Esophagus muscularis mucosa (tissue), 4 donors: Measurements from ENCODE around the gene RAB33B. TPM values are rescaled to one million over a fixed set of nuclear protein-coding genes. Genes with fewer than 3 reads are reported as not detected.

ENCODE experiments used
- DNase-seq: peaks from one replicate; pipeline ENCODE4 v3.0.0-alpha.2; 2017; ENCODE audit errors: extremely low spot score
- H3K27ac ChIP-seq, 4 donors: fragments of 200-600 bp; sonication (generic); replicated peaks in 1 of 4; 1 replicate in 3 of 4; 2 replicates in 1 of 4; pipeline ENCODE4 v1.5.1; 2016 to 2019; ENCODE audit warnings: mild to moderate bottlenecking in 1 of 4
- H3K27me3 ChIP-seq, 4 donors: fragments of 200-600 bp; sonication (generic); one replicate each; pipeline versions ENCODE4 v1.5.1 to v1.6.0; 2016 to 2019
- H3K36me3 ChIP-seq, 4 donors: fragments of 200-600 bp; sonication (generic); one replicate each; pipeline ENCODE4 v1.5.1; 2016 to 2019
- H3K4me1 ChIP-seq, 4 donors: fragments of 200-600 bp; sonication (generic); one replicate each; pipeline ENCODE4 v1.5.1; 2016 to 2019
- H3K4me3 ChIP-seq, 4 donors: fragments of 200-600 bp; sonication (generic); 1 replicate in 2 of 4; 2 replicates in 2 of 4; pipeline ENCODE4 v1.5.1; 2016 to 2019; ENCODE audit warnings: mild to moderate bottlenecking in 4 of 4, moderate library complexity in 1 of 4
- H3K9me3 ChIP-seq, 4 donors: fragments of 200-600 bp; sonication (generic); 1 replicate in 3 of 4; 2 replicates in 1 of 4; pipeline ENCODE4 v1.5.1; 2016 to 2019
- EP300 ChIP-seq: sonication (generic); formaldehyde crosslinking; IDR thresholded peaks from one replicate; pipeline ENCODE4 v1.6.1; 2017; ENCODE audit warnings: antibody characterized with exemption
- POLR2A ChIP-seq: fragments of 450-650 bp; IDR thresholded peaks from one replicate; pipeline ENCODE4 v1.6.1; 2017; ENCODE audit warnings: antibody characterized with exemption, moderate library complexity, mild to moderate bottlenecking, low read depth
- POLR2AphosphoS5 ChIP-seq, 2 donors: sonication (generic); formaldehyde crosslinking; IDR thresholded peaks; one replicate each; pipeline ENCODE4 v1.6.1; 2017; ENCODE audit warnings: antibody characterized with exemption in 2 of 2
- WGBS: methylation state at CpG from one replicate; pipeline ENCODE4 v1.1.5; 2018; 5-methylcytosine and 5-hydroxymethylcytosine counted together
- intact Hi-C: fragments of 100-400 bp; cut with DNase I; formaldehyde crosslinking; loops from one replicate; pipeline ENCODE4 v1.15.1; 2023
- total RNA-seq, 4 donors: library from RNA; depleted of rRNA; stranded (reverse); fragments of >200 nt; gene quantifications; one replicate each; pipeline versions ENCODE4 v1.1.0 to v1.2.1, GENCODE V29; 2016
- TF ChIP-seq, protein P1 (sequence below), 3 experiments: fragments of 200-600 bp in 2 of 3; fragments of 450-650 bp in 1 of 3; sonication (generic) in 2 of 3; IDR thresholded peaks; one replicate each; pipeline ENCODE4 v1.5.1; 2017 to 2019; ENCODE audit warnings: antibody characterized with exemption in 3 of 3, mild to moderate bottlenecking in 2 of 3, moderate library complexity in 1 of 3

The RAB33B gene
- total RNA-seq, 4 donors from 2014 or later: 10.8 to 16.1 (median 14.8) TPM

DNA sequence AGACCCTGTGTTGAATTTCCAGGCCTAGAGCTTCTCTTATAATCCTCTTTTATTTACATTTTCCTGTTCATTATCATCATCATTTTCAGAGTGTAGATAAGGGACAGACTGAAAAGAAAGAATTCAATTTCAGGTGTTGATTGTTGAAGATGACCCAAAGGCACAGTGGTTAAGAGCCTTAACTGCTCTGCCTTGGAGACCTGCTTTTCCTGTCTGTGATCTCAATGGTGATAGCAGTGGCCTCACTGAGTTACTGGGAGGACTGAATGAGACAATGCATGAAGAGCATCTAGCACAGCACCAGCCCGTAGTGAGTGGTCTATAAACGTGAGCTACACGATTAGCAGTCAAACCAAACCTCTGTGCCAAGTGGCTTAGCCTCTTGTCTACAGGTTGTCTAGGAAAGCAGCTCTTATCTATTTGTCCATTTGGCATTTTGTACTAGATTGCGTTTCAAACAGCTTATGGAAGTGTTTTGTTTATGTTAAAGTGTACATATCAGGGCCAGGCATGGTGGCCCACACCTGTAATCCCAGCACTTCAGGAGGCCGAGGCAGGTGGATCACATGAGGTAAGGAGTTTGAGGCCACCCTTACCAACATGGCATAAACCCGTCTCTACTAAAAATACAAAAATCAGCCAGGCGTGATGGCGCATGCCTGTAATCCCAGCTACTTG is 60.6 kb downstream of the RAB33B start:
- 94% methylated on average over 8 of the region's 8 CpGs for WGBS
- no peak overlapping the region for H3K27ac ChIP-seq

DNA sequence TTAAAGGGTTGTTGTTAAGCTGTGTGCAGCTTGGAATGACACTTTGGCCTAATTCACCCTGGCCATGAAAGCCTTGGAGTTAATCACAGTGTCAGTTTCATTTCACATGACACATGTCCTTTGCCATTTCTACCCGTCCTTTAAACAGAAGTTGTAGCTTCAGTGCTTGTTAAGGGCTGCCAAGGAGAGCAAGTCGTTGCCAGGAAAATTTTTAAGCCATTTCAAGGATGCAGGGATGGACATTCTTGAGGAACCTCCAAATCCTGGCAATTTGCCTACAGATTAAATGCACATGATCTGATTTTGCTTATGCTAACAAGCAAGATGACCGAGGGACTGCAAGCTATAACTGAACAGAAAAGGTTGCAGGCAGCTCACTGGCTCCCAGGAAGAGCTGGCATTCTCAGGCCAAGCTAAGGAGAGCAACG is 61.6 kb downstream of the RAB33B start:
- Histone ChIP-seq H3K4me3 (no peak overlapping the region), H3K4me1 (peaks cover 3 to 10% (median 9%) of the 10 kb centered on the region in 4 donors), H3K27ac (no peak overlapping the region), H3K27me3 (no peaks in the 10 kb centered on the region), H3K9me3 (no peaks in the 10 kb centered on the region), H3K36me3 (peaks cover 22 to 90% (median 74%) of the 10 kb centered on the region in 4 donors)
- TF ChIP-seq EP300: no peak
- TF ChIP-seq, protein P1, sequence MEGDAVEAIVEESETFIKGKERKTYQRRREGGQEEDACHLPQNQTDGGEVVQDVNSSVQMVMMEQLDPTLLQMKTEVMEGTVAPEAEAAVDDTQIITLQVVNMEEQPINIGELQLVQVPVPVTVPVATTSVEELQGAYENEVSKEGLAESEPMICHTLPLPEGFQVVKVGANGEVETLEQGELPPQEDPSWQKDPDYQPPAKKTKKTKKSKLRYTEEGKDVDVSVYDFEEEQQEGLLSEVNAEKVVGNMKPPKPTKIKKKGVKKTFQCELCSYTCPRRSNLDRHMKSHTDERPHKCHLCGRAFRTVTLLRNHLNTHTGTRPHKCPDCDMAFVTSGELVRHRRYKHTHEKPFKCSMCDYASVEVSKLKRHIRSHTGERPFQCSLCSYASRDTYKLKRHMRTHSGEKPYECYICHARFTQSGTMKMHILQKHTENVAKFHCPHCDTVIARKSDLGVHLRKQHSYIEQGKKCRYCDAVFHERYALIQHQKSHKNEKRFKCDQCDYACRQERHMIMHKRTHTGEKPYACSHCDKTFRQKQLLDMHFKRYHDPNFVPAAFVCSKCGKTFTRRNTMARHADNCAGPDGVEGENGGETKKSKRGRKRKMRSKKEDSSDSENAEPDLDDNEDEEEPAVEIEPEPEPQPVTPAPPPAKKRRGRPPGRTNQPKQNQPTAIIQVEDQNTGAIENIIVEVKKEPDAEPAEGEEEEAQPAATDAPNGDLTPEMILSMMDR (IDR thresholded peaks at IDR 0.05): no peak
- TF ChIP-seq POLR2A: no peak
- no peak for TF ChIP-seq POLR2AphosphoS5 (IDR thresholded peaks at IDR 0.05)
- intact Hi-C loops: no loop called here
- WGBS: 36% methylated on average over 4 of the region's 4 CpGs
- DNase-seq: no peak

More for the DNA sequence above, 60.6 kb downstream of the RAB33B start:
- H3K36me3 ChIP-seq: peaks cover 22 to 90% (median 77%) of the 10 kb centered on the region in 4 donors
- DNase-seq: peak; percentile 45
- no peaks in the 10 kb centered on the region for H3K27me3 ChIP-seq
- intact Hi-C loops: no loop called here
- H3K9me3 ChIP-seq: no peaks in the 10 kb centered on the region
- TF ChIP-seq POLR2AphosphoS5 (IDR thresholded peaks at IDR 0.05): no peak
- TF ChIP-seq, protein P1 (IDR thresholded peaks at IDR 0.05): no peak
- TF ChIP-seq EP300: no peak
- no peak for TF ChIP-seq POLR2A
- H3K4me1 ChIP-seq: peaks cover 3 to 10% (median 9%) of the 10 kb centered on the region in 4 donors
- no peak overlapping the region for H3K4me3 ChIP-seq

DNA sequence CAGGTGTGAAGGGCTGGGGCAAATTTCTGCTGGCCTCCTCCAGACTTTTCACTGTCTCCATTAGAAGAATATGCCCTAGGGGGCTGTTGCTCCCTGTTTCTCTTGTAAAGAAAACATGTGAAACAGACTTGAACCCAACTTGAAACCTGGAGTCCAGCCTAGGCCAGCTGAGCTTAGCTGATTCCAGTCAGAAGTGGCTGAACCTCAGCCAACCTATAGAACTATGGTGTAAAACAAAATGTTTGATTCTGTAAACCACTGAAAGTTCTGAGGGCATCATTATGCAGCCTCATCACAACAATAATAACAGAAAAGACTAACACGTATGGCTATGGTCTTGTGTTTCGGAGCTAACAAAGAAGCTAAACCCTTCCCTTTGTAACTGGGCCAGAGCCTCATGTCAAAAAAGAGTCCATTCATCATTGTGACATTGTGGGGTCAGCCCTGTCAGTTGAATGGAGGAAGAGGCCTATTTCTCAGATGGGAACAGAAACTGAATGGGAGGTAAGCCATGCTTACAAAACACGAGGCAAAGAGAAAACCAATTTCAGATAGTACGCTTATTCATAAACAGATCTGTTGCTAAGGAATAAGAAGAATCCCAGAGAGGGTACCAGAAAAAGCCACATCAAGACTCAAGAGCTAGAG is 68.0 kb downstream of the RAB33B start:
- DNase-seq: peak; percentile 2
- Histone ChIP-seq H3K4me1 (peaks cover 5 to 17% (median 13%) of the 10 kb centered on the region in 4 donors), H3K27me3 (no peaks in the 10 kb centered on the region), H3K36me3 (peaks cover 25 to 98% (median 74%) of the 10 kb centered on the region in 4 donors), H3K27ac (no peak overlapping the region), H3K4me3 (no peak overlapping the region), H3K9me3 (no peaks in the 10 kb centered on the region)
- intact Hi-C loops: no loop called here
- WGBS: 72% methylated on average over 4 of the region's 4 CpGs
- TF ChIP-seq POLR2AphosphoS5 (IDR thresholded peaks at IDR 0.05): no peak
- TF ChIP-seq EP300: no peak
- TF ChIP-seq, protein P1 (IDR thresholded peaks at IDR 0.05): no peak

DNA sequence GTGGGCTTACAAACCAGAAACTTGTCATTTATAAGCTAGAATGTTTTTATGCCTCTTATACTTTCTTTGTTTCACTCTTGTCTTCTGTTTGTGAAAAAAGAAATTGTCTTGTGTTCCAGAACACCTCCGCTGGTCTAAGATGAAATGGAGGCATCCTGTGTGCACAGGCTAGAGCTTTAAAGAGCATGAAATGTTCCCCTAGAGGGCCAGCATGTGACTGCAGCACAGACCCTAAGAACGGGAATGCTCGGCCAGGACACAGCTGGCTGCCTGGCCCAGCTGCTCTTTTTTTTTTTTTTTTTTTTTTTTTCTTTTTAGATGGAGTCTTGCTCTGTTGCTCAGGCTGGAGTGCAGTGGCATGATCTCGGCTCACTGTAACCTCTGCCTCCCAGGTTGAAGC is 68.5 kb downstream of the RAB33B start:
- H3K4me3 ChIP-seq: no peak overlapping the region
- no peak for DNase-seq
- intact Hi-C loops: no loop called here
- H3K27me3 ChIP-seq: no peaks in the 10 kb centered on the region
- TF ChIP-seq, protein P1 (IDR thresholded peaks at IDR 0.05): no peak
- TF ChIP-seq EP300: no peak
- no peak for TF ChIP-seq POLR2A
- no peak for TF ChIP-seq POLR2AphosphoS5 (IDR thresholded peaks at IDR 0.05)
- H3K36me3 ChIP-seq: peaks cover 19 to 98% (median 74%) of the 10 kb centered on the region in 4 donors
- H3K27ac ChIP-seq: no peak overlapping the region
- H3K4me1 ChIP-seq: peaks cover 5 to 17% (median 13%) of the 10 kb centered on the region in 4 donors
- no peaks in the 10 kb centered on the region for H3K9me3 ChIP-seq
- 66% methylated on average over 4 of the region's 4 CpGs for WGBS
